ENCODE measurements around the gene PTGR2.
"Not testable (repeated sequence)": the region's sequence is repeated elsewhere in the genome, so short reads cannot be mapped to it uniquely, and the experiment has no call there.

PTGR2 gene

GRCh38 chr14:73824127-73824526, 27.5 kb upstream of the PTGR2 start:
- H3K36me3 ChIP-seq (ENCODE audit: insufficient read depth, low read length): no peaks in the 10 kb centered on the region
- H3K9ac ChIP-seq (ENCODE audit: low read depth, low read length): no peak overlapping the region
- H3K9me3 ChIP-seq (ENCODE audit: control insufficient read depth, insufficient read depth, low read length): no peaks in the 10 kb centered on the region
- H3K4me1 ChIP-seq (ENCODE audit: insufficient read depth, low read length): no peaks in the 10 kb centered on the region; the same call in 1 of the 2 replicates

DNA sequence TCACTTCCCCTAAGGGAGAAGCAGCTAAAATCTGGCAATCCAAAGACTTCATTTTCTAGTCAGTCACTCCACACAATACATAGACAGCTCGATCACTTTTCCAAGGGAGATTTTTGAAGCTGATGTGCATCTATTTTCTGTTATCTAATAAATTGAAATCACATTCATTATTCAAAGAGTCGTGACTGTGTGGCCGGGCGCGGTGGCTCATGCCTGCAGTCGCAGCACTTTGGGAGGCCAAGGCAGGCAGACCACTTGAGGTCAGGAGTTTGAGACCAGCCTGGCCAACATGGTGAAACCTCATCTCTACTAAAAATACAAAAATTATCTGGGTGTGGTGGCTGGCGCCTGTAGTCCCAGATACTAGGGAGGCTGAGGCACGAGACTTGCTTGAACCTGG, 27.1 kb upstream of the PTGR2 start:
- no peaks in the 10 kb centered on the region; the same call in 1 of the 2 replicates for H3K4me1 ChIP-seq (ENCODE audit: insufficient read depth, low read length)
- H3K36me3 ChIP-seq (ENCODE audit: insufficient read depth, low read length): no peaks in the 10 kb centered on the region
- no peaks in the 10 kb centered on the region for H3K9me3 ChIP-seq (ENCODE audit: control insufficient read depth, insufficient read depth, low read length)
- H3K9ac ChIP-seq (ENCODE audit: low read depth, low read length): no peak overlapping the region

DNA sequence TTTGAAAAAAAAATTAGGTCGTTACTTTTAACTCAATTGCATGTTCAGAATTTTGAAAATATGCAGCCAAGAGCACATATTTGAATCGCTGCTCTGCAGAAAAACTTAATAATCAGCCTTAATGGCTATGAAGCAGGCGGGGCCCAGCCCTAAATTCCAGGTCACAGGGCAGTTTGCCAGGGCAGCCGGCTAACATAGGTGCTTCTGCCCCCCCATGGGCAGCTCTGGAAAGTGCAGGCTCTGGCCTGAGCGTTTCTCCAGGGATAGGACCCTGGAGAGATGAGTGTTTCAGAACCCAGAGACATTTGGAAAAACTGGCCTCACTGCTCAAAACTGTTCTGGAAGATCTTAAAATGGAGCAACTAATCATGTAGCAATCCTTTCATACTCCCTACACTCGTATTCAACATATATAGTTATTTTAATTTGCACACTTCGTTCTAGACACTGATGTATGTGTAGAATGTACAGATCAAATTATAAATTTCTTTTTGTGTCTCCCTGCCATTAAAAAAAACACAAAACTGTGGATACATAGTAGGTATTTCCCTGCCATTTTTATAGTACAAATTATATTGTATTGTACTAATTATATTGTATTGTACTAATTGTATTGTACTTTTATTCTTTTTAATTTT, 26.0 kb upstream of the PTGR2 start:
- no peak overlapping the region for H3K9ac ChIP-seq (ENCODE audit: low read depth, low read length)
- H3K9me3 ChIP-seq (ENCODE audit: control insufficient read depth, insufficient read depth, low read length): no peaks in the 10 kb centered on the region
- H3K36me3 ChIP-seq (ENCODE audit: insufficient read depth, low read length): no peaks in the 10 kb centered on the region
- no peaks in the 10 kb centered on the region; the same call in 1 of the 2 replicates for H3K4me1 ChIP-seq (ENCODE audit: insufficient read depth, low read length)

GRCh38 chr14:73827190-73827589, 24.4 kb upstream of the PTGR2 start:
- H3K36me3 ChIP-seq (ENCODE audit: insufficient read depth, low read length); H3K9ac ChIP-seq (ENCODE audit: low read depth, low read length); H3K4me1 ChIP-seq (ENCODE audit: insufficient read depth, low read length); H3K9me3 ChIP-seq (ENCODE audit: control insufficient read depth, insufficient read depth, low read length): not testable (repeated sequence)

DNA sequence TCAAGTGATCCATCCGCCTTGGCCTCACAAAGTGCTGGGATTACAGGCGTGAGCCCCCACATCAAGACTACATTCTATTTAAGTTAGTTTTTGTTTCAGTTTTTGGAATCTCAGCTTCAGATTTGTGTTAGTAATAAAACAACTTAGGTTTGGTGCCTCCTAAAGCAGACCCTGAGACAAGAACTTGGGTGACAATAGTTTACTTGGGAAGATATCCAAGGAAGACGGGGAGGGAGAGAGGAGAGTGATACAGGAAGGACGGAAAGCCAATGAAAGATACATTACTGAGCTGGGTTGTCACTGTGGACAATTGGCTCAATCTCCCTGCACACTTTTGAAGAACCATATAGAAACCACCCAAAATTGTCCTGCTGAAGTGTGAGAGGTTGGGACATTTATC, 22.6 kb upstream of the PTGR2 start:
- H3K9me3 ChIP-seq (ENCODE audit: control insufficient read depth, insufficient read depth, low read length): no peaks in the 10 kb centered on the region
- no peaks in the 10 kb centered on the region for H3K36me3 ChIP-seq (ENCODE audit: insufficient read depth, low read length)
- H3K9ac ChIP-seq (ENCODE audit: low read depth, low read length): no peak overlapping the region
- H3K4me1 ChIP-seq (ENCODE audit: insufficient read depth, low read length): peaks cover 9% of the 10 kb centered on the region

- Histone ChIP-seq H3K9me3 (ENCODE audit: control insufficient read depth, insufficient read depth, low read length) (no peaks in the 10 kb centered on the region), H3K9ac (ENCODE audit: low read depth, low read length) (no peak overlapping the region), H3K4me1 (ENCODE audit: insufficient read depth, low read length) (peaks cover 13% of the 10 kb centered on the region), H3K36me3 (ENCODE audit: insufficient read depth, low read length) (no peaks in the 10 kb centered on the region)
Observed at GRCh38 chr14:73829526-73830431, 21.9 kb upstream of the PTGR2 start.

GRCh38 chr14:73833034-73833433, 18.6 kb upstream of the PTGR2 start:
- H3K36me3 ChIP-seq (ENCODE audit: insufficient read depth, low read length): no peaks in the 10 kb centered on the region
- peaks cover 20% of the 10 kb centered on the region for H3K4me1 ChIP-seq (ENCODE audit: insufficient read depth, low read length)
- H3K9me3 ChIP-seq (ENCODE audit: control insufficient read depth, insufficient read depth, low read length): no peaks in the 10 kb centered on the region
- H3K9ac ChIP-seq (ENCODE audit: low read depth, low read length): no peak overlapping the region

GRCh38 chr14:73833530-73834260, 17.9 kb upstream of the PTGR2 start:
- Histone ChIP-seq H3K9me3 (ENCODE audit: control insufficient read depth, insufficient read depth, low read length) (no peaks in the 10 kb centered on the region), H3K4me1 (ENCODE audit: insufficient read depth, low read length) (peaks cover 20% of the 10 kb centered on the region), H3K9ac (ENCODE audit: low read depth, low read length) (peak overlapping the region; percentile 12; the same call in 1 of the 2 replicates), H3K36me3 (ENCODE audit: insufficient read depth, low read length) (no peaks in the 10 kb centered on the region)

DNA sequence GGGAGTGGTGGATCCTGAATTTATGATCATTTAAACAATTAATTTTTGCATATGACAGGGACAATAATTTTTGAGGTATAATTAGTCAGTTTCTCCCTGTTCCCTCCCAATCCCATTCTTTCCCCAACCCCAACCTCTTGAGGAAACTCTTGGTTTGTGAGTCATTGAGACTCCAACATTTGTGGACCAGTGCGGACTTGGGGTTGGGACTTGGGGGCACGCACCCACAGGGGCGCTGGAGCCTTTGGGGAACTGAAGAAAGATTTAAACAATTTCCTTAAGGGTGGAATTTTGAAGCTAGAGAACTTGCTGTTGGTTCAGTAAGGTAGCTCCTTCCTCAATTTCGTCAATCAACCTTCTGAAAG, 17.4 kb upstream of the PTGR2 start:
- Histone ChIP-seq H3K4me1 (ENCODE audit: insufficient read depth, low read length) (peaks cover 20% of the 10 kb centered on the region), H3K9ac (ENCODE audit: low read depth, low read length) (peak overlapping the region; percentile 12; the same call in 1 of the 2 replicates), H3K36me3 (ENCODE audit: insufficient read depth, low read length) (no peaks in the 10 kb centered on the region), H3K9me3 (ENCODE audit: control insufficient read depth, insufficient read depth, low read length) (no peaks in the 10 kb centered on the region)

GRCh38 chr14:73838293-73839034, 13.2 kb upstream of the PTGR2 start:
- H3K4me1 ChIP-seq (ENCODE audit: insufficient read depth, low read length): peaks cover 17% of the 10 kb centered on the region
- H3K9me3 ChIP-seq (ENCODE audit: control insufficient read depth, insufficient read depth, low read length); H3K9ac ChIP-seq (ENCODE audit: low read depth, low read length): not testable (repeated sequence)

DNA sequence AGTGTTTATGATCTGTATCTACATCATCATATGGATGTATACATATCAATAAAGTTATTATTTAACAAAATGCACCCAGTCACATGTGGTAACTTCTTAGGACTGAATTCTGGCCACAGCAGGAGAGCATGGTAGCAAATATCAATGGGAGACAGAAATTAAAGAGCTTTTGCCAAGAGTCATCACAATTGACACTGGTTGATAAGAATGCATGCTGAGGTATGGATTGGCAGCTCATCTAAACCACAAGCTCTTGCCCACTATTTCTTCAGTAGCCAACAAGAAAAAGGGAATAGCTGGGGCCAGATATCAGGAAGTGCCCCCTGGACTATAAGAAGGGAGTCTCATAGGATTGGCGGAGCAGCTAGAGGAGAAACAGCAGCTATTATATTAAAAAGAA, 9.4 kb upstream of the PTGR2 start:
- Histone ChIP-seq H3K9ac (ENCODE audit: low read depth, low read length) (no peak overlapping the region), H3K36me3 (ENCODE audit: insufficient read depth, low read length) (no peaks in the 10 kb centered on the region), H3K9me3 (ENCODE audit: control insufficient read depth, insufficient read depth, low read length) (no peaks in the 10 kb centered on the region), H3K4me1 (ENCODE audit: insufficient read depth, low read length) (no peaks in the 10 kb centered on the region)

More at GRCh38 chr14:73838293-73839034, 13.2 kb upstream of the PTGR2 start:
- H3K36me3 ChIP-seq (ENCODE audit: insufficient read depth, low read length): not testable (repeated sequence)

DNA sequence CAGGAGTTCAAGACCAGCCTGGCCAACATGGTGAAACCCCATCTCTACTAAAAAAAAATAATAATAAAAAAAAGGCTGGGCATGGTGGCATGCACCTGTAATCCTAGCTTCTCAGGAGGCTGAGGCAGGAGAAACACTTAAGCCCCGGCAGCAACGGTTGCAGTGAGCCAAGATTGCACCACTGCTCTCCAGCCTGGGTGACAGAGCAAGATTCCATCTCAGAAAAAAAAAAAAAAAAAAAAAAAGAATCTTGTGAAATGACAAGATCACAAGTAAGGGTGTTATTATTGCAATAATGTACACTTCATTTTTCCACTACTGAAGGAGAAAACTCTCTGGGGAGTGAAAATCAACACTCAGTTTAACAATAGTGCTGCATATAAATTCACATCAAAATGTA, 8.8 kb upstream of the PTGR2 start:
- Histone ChIP-seq H3K9me3 (ENCODE audit: control insufficient read depth, insufficient read depth, low read length) (no peaks in the 10 kb centered on the region), H3K4me1 (ENCODE audit: insufficient read depth, low read length) (no peaks in the 10 kb centered on the region), H3K36me3 (ENCODE audit: insufficient read depth, low read length) (no peaks in the 10 kb centered on the region), H3K9ac (ENCODE audit: low read depth, low read length) (no peak overlapping the region)

DNA sequence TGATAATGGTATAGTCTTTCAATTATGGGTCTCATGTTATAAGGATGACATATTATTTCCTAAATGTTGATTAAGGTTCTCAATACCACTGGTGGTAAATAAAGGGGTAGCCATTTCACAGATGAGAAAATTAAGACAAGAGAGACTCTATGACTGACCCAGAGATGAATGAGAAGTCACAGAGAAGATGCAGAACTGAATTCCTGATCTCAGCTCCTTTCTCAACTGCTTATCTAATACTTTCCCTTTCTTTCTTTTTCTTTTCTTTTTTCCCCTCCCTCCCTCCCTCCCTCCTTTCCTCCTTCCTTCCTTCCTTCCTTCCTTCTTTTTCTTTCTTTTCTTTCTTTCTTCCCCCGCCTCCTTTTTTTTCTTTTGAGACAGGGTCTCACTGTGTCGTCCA, 8.3 kb upstream of the PTGR2 start:
- H3K4me1 ChIP-seq (ENCODE audit: insufficient read depth, low read length): no peaks in the 10 kb centered on the region
- no peaks in the 10 kb centered on the region for H3K9me3 ChIP-seq (ENCODE audit: control insufficient read depth, insufficient read depth, low read length)
- H3K36me3 ChIP-seq (ENCODE audit: insufficient read depth, low read length): no peaks in the 10 kb centered on the region
- H3K9ac ChIP-seq (ENCODE audit: low read depth, low read length): no peak overlapping the region

GRCh38 chr14:73846947-73847346, 4.7 kb upstream of the PTGR2 start:
- no peak overlapping the region for H3K9ac ChIP-seq (ENCODE audit: low read depth, low read length)
- H3K4me1 ChIP-seq (ENCODE audit: insufficient read depth, low read length): 0 out of 2 replicates have a peak, but pooled peaks cover 5% of the 10 kb centered on the region
- no peaks in the 10 kb centered on the region for H3K36me3 ChIP-seq (ENCODE audit: insufficient read depth, low read length)
- no peaks in the 10 kb centered on the region for H3K9me3 ChIP-seq (ENCODE audit: control insufficient read depth, insufficient read depth, low read length)

All from ES-I3 (cell line).